Kidney epithelial cell (primary cell): ENCODE measurements around the gene CNGB1. TPM values are rescaled to one million over a fixed set of nuclear protein-coding genes. Genes with fewer than 3 reads are reported as not detected.
A peak's percentile ranks its signal among the peaks of the same experiment; 100 is the strongest.

ENCODE experiments used
- DNase-seq: peaks from one replicate; pipeline ENCODE4 v3.0.0-alpha.2; 2010; ENCODE audit warnings: low read depth
- H3K27me3 ChIP-seq: 2 replicates; pipeline ENCODE4 v1.6.0; 2011; ENCODE audit warnings: low read length; ENCODE audit not compliant: control insufficient read depth, insufficient read depth
- H3K36me3 ChIP-seq: 2 replicates; pipeline ENCODE4 v1.5.1; 2011; ENCODE audit warnings: low read length; ENCODE audit not compliant: control insufficient read depth, insufficient read depth
- H3K4me3 ChIP-seq: 2 replicates; pipeline ENCODE4 v1.5.1; 2011; ENCODE audit warnings: low read depth, mild to moderate bottlenecking, control low read depth, low read length
- total RNA-seq: library from RNA; depleted of rRNA; stranded (reverse); fragments of >200 nt; gene quantifications from 2 replicates; pipeline ENCODE4 v1.2.3, GENCODE V29; 2015
- TF ChIP-seq, protein P1 (sequence below): IDR thresholded peaks from 2 replicates; pipeline ENCODE4 v1.5.1; 2011; ENCODE audit warnings: mild to moderate bottlenecking, moderate library complexity, low read length, control low read depth, inconsistent platforms; ENCODE audit not compliant: insufficient read depth, poor library complexity, severe bottlenecking

CNGB1 gene
- total RNA-seq, 1 donor from 2014 or later: not detected

DNA sequence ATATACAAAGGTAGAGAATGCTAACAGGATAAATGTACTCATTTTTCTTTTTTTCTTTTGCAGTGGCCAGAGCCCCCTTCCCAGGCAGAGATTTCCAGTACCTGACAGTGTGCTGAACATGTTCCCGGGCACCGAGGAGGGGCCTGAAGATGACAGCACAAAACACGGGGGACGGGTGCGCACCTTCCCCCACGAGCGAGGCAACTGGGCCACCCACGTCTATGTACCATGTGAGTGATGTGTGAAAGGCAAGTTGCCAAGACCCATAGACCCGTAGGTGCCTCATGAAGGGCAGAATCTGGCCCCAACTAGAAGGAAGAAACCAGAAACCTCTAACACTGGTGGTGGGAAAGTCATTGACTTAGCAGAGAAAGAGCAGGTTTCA lies 31.5 kb upstream of the CNGB1 start:
- DNase-seq: no peak
- Histone ChIP-seq H3K27me3 (no peaks in the 10 kb centered on the region), H3K36me3 (peaks cover 1% of the 10 kb centered on the region), H3K4me3 (no peak overlapping the region)
- TF ChIP-seq, protein P1, sequence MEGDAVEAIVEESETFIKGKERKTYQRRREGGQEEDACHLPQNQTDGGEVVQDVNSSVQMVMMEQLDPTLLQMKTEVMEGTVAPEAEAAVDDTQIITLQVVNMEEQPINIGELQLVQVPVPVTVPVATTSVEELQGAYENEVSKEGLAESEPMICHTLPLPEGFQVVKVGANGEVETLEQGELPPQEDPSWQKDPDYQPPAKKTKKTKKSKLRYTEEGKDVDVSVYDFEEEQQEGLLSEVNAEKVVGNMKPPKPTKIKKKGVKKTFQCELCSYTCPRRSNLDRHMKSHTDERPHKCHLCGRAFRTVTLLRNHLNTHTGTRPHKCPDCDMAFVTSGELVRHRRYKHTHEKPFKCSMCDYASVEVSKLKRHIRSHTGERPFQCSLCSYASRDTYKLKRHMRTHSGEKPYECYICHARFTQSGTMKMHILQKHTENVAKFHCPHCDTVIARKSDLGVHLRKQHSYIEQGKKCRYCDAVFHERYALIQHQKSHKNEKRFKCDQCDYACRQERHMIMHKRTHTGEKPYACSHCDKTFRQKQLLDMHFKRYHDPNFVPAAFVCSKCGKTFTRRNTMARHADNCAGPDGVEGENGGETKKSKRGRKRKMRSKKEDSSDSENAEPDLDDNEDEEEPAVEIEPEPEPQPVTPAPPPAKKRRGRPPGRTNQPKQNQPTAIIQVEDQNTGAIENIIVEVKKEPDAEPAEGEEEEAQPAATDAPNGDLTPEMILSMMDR: no peak

DNA sequence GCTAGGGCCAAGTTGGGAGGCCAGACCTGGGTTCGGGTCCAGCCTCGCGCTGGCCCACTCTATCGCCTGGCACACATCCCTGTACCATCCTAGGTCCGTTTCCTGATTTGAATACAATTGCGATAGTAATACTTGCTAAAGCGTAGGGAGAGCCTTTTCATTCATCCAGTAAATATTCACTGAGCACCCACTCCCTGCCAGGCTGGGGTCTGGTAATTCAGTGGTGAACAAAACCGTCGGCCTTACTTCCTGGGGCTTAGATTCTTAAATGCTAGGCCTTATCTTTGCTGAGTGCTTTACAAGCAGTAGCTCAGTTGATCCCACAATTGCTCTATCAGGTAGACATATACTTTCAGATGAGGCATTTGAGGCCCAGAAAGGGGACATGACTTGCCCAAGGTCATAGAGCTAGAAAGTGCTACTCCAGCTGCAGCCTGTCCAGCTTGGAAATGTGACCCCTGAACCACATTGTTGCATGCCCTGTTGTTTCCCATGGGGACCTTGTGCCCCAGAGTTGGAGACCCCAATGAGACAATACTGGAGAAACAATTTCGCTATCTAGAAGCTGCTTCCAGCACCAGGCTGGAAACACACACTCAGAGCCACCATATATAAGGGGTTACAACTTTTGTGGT lies 31.0 kb upstream of the CNGB1 start:
- TF ChIP-seq, protein P1: no peak
- Histone ChIP-seq H3K4me3 (peak overlapping the region; percentile 78), H3K36me3 (peaks cover 1% of the 10 kb centered on the region), H3K27me3 (no peaks in the 10 kb centered on the region)
- no peak for DNase-seq

DNA sequence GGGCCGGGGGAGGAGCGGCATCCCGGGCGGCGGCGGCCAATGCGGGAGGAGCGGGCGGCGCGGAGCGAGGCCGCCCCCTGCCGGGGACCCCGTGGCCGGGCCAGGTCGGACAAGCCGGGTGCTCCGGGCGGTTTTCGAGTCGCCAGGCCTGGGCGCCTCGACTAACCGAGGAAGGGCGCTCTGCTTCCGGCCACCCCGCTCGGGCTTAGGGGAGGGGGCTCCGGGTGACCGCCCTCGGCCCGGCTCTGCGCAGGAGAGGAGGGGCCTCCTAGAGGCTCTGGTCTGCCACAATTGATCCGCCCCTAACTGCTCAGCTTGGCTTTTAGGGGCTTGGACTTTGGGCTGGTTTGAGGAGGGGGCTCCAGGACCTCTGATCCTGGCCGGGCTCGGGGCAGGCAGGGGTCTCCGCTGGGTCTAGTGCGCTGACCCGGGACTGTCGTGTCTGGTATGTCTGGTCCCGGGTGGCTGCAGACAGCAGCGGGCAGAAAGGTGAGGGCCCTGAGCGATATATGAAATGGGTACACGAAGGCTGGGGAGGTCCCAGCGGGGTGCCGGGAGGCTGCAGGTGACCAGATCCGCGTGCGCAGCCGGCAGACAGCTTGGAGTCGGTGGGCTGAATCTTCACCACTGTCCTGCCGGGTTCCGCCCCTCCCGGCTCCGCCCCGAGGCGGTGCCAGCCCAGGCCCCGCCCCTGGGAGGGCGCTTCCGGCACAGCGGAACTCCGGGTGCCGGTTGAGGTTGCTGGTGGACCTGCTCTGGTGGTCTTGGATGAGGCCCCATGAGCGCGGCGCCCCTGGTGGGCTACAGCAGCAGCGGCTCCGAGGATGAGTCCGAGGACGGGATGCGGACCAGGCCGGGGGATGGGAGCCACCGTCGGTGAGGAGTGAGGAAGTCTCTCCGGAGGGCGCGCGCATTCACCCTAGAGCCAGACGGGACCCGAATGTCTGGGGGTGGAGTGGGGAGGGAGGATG lies 30.1 kb upstream of the CNGB1 start, which contains the start of gene USB1:
Gene USB1 (plus strand): TSS at position 702 of the 971 bp plus-strand sequence. CDS start 77 bp downstream, at position 779.
- no peak for DNase-seq
- Histone ChIP-seq H3K4me3 (peak within 1 kb of the TSS; percentile 78), H3K36me3 (peaks cover 1% of the 10 kb centered on the region), H3K27me3 (no peaks in the 10 kb centered on the region)
- TF ChIP-seq, protein P1: peak; percentile 36

DNA sequence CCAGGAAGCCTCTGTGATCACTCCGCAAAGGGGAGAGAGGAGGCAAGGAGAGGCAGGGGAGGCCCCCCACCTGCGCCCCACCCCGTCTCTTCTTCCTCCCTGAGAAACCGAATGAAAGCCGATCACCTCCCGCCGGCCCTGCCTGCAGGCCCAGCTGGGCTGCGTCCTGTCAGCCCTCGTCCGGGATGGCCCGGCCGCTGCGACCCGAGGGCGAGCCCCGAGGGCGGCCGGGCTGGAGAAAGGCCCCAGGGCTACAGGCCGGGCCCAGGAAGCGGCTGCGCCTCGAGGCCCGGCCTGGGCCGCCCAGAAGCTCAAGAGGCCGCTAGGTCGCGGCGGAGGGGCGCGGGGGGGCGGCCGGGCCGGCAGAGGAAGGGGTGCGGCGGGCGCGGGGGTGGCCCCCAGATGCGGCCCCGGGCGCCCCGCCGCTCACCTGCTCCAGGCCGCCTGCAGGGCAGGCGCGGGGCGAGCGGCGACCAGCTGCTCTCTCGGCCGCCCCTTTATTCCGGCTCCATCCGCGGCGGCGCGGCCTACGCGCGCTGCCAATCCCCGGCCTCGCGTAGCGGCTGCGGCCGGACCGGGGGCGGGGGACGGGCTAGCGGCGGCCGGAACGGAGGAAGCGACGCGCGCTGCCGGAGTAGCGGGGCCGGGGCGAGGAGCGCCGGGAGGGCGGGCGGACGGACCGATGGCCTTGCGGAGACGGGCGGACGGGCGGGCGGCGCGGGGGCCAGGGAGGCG lies 29.2 kb upstream of the CNGB1 start, which contains the start of gene ZNF319:
Gene ZNF319 (minus strand): TSS at position 702 of the 735 bp plus-strand sequence. CDS start 2,407 bp downstream, outside the sequence.
- TF ChIP-seq, protein P1: no peak
- H3K4me3 ChIP-seq: peak within 1 kb of the TSS; percentile 78
- no peaks in the 10 kb centered on the region for H3K27me3 ChIP-seq
- peaks cover 1% of the 10 kb centered on the region for H3K36me3 ChIP-seq
- DNase-seq: no peak

DNA sequence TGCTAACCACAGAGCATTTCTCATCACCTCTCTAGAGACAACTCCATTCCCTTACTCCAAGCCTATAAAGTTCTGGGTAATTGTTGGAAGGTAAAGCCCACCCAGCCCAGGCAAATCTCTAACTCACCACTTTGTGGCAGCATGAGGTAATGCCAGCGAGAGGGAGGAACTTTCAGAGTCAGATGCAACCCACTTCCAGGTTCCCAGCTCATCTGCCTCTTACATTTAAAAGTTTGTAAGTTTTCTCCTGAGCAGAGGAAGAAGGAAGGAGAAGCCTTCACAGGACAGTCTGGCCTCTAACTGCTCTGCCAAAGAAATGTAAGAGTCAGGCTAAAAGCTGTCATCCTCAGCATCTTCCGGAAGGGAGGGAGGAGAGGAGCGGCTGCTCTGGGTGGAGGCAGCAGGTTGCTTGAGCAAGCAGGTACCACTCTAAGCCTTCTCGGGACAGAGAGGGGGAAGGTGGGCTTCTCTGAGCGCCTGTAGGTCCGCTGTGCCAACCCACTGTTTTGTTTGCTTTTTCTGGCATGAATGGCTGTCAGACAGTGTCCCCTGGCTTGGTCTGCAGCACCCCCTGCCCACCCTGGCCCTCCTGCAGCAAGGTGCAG lies 28.5 kb upstream of the CNGB1 start:
- TF ChIP-seq, protein P1: peak; percentile 22
- DNase-seq: no peak
- Histone ChIP-seq H3K4me3 (peak overlapping the region; percentile 55), H3K36me3 (peaks cover 1% of the 10 kb centered on the region), H3K27me3 (no peaks in the 10 kb centered on the region)
